Measurements from ENCODE around the gene TRIM17.

GRCh38 chr1:228414511-228415211 is 2.0 kb downstream of the TRIM17 start:
- no peak for TF ChIP-seq CTCF (IDR thresholded peaks at IDR 0.05)
- TF ChIP-seq EP300 (IDR thresholded peaks at IDR 0.05): no peak
- no peak for TF ChIP-seq POLR2AphosphoS5 (IDR thresholded peaks at IDR 0.05)
- TF ChIP-seq POLR2A (IDR thresholded peaks at IDR 0.05): no peak

All from suprapubic skin (tissue), 4 donors.